HG03139 (cell line): ENCODE measurements around the gene LSAMP.

Source experiments
- ATAC-seq: cut with Tn5 transposase; IDR thresholded peaks from one replicate; pipeline ENCODE4 v1.9.1; 2021; ENCODE audit not compliant: unreplicated experiment

Gene LSAMP

DNA sequence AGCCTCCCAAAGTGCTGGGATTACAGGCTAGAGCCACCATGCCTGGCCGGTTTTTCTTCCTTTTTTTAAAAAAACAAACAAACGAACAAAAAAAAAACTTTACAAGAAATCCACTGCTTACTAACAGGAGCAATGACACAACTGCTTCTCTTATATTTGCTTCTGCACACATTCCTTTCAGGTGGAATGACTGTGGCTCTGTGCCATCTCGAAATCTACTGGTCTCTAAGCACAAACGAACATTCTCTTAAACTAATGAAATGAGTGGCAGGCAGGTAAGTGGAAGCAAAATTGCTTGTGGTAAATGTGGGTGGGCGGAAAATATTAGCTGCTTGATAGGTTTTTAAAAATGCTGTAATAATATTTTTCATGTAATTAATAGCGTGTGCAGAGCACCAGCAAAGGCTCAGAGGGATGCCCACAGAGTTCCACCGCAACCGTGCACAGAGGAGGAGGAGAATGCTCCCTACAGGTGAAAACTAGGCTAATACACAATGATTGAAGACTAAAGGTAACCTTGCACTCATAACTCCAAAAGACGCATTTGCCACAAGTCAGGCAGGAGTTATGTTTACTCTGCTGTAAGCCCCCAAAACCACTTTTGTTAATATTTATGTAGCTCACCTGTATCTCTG, 77.4 kb downstream of the LSAMP start:
- ATAC-seq = no peak

DNA sequence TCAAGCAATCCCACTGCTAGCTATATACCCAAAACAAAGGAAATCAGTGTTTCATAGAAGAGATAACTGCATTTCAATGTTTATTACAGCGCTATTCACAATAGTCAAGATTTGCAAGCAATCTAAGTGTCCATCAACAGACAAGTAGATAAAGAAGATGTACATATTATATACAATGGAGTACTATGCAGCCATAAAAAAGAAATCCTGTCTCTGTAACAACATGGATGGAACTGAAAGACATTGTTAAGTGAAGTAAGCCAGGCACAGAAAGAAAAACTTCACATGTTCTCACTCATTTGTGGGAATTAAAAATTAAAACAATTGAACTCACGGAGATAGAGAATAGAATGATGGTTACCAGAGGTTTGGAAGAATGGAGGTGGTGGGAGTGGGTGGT, 89.2 kb downstream of the LSAMP start:
- no peak for ATAC-seq

DNA sequence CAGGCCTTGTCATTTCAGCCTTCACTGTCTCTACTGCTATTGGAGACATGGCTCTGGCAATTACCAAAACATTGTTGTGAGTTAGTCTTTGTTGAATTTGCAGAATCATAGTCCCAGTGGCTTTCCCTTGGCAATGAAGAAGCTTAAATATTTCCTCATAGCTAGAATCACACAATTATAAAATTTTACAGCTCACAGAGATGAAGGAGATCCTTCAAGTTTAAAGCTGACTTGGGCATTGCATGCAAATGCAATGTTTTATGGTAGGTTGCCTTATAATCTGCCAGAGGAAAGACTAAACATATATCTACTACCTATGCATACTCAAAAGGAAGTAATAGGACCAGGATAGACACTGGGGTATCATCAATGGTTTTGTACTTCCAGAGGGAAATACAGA, 90.9 kb downstream of the LSAMP start:
- ATAC-seq = no peak

DNA sequence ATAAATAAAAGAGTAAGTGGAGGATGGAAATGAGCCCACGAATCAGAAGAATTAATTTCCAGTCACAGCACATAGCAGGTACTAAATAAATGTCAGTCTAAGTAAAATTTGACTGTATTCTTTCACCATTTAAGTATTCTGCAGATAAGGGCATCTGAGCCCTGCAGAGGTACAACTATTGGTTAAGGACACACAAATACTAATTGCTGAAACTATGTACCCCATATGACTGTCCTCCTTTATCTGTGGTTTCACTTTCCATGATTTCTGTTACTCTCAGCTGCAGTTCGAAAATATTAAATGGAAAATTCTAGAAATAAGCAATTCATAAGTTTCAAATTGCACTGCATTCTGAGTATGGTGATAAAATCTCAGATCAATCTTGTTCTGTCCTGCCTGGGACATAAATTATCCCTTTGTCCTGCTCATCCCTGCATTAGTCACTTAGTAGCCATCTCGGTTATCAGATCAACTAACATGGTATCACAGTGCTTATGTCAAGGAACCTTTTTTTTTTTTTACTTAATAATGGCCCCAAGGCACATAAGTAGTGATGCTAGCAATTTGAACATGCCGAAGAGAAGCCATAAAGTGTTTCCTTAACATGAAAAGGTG, 95.1 kb downstream of the LSAMP start:
- ATAC-seq = no peak

DNA sequence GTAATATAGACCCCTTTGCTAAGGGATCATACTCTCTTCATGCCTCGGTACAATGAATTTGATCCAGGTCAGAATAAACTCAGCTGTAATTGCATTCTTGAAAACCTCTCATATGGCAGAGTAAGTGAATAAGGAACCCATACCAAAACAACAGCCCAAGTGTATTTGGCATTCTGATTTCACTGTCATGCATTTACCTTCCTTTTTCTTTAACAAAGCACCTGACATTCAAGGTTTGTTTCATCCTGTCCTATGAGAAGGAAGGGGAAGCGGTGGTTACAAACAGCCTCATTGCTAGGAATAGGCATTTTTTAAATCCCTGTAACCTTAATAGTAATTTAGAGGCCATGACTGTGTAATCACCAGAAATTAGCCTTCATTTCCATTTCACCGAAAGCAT, 97.1 kb downstream of the LSAMP start:
- ATAC-seq = no peak

DNA sequence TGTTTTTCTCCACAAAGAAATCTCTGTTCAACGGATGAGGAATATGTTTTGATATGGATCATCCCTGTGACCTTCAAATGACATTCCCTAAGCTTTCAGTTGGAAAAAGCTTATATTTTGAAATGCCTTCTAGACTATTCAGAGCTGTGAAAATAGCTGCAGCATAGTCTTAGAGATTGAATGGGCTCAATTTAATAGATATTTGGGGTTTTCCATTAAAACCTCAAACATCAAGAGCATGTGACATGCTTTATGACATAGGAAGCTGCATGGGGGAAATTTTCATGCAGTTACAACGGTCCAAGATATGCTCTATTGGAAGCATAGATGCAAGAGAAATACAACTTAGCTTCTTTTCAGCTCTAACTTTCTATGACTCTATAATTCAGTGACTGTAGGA, 102.8 kb downstream of the LSAMP start:
- ATAC-seq = no peak

DNA sequence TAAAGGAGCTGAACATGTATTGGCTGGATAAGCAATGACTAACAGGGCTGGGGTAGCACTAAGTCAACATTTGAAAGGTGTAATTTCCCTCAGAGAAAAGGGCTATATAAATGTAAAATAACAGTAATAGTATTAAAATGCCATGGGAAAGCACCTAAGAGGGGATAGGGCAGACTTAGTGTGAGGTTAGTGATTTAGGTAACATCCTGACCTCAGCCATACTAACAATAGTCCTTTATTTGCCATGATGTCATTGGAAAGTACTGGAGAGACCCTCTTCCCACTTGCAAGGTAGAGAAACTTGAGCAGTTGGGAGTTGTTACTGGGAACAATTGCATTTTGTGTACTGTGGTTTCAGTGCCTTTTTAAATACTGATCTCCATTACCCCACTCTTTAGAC, 103.4 kb downstream of the LSAMP start:
- no peak for ATAC-seq

DNA sequence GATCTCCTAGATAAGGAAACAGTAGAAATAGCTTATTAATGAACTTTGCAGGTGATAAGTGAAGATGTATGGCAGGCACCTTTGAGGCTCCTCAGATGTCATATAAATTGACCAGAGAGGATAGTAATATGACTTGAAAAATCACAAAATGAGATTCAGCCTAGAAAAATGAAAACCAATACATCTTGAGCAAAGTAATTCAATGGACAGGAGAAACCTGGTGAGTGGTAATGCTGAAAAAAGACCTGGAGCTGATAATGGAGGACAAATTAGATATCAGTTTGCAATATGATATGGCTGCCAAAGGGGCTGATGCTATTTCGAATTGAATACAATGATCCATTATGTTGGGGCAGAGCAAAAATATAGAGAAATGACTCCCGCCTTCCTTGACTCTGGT, 103.9 kb downstream of the LSAMP start:
- ATAC-seq = no peak

DNA sequence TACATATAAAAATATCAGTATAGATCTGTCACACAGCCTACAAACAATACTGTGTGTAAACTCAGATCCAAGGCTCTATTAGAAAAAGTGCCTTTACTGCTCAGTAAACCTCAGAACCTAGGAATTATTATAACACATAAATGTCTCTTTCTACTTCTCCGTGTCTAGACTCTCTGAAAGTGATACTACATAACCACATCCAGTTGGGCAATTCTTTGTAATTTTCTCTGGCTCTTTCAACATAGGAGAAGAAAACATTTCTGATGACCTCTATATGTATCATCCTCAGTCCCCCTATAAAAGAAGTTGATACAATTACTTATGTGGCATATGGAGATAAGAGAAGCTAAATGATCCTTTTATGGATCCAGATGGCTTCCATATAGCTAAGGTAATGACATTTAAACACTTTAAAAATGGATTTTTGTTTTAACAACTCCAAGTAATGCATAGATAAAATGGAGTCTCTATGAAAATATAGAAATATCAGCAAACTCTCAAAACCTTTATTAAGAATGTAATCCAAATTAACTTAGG, 104.5 kb downstream of the LSAMP start:
- no peak for ATAC-seq

DNA sequence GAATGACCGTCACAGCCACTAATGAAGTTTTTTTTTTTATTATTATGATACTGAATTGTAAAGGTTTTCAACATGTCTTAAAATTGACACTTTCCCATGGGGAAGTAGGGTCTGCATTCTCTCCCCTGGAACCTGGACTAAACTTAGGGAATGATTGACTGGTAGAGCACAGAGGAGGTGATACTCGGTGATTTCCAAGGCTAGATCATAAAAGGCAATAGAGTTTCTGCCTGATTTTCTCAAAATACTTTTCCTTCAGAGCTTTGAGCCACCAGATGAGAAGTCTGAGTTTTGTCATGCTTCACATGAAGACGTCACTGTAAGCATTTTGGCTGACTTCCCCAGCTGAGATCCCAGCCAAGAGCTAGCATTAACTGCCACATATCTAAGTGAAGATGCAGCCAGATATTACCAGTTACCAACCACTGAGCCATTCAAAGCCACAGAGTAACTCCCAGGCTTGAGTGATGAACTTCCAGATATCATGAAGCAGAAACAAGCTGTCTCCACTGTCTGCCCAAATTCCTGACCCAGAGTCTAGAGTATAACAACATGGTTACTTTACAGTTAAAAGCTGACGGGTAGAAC, 105.8 kb downstream of the LSAMP start:
- ATAC-seq = no peak

DNA sequence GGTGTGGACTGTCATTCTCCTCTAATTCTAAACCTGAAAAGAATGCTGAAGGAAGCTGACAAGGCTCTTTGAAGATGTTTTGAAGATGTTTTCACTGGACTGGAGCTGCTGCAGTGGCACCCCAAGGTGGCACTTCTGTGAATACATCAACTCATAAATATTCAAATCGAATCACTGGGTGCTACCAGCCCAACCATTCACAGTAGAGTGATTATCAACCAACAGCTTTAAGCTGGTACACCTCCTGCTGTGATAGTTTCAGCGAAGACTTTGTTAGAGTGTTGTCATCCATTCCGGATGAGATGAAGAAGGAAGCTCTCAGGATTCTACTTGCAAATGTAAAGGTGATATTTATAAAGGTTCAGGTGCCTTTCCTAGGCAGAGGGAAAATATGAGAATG, 106.6 kb downstream of the LSAMP start:
- no peak for ATAC-seq

DNA sequence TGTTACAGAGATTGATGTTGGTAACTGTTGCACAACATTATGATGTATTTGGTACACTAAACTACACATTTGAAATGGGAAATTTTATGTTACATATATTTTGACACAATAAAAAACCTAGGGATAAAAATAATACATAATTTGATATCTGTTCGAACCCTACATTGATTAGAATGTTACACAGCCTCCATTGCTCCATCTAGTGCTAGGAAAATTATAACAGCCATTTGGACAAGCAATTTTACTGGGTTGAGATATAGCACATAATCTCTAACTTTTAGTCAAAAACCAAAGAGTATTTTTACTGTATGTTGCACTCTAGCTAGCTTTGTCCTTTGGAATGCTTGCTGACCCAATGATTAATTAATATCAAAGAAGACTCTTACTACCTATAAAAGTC, 108.1 kb downstream of the LSAMP start:
- no peak for ATAC-seq

DNA sequence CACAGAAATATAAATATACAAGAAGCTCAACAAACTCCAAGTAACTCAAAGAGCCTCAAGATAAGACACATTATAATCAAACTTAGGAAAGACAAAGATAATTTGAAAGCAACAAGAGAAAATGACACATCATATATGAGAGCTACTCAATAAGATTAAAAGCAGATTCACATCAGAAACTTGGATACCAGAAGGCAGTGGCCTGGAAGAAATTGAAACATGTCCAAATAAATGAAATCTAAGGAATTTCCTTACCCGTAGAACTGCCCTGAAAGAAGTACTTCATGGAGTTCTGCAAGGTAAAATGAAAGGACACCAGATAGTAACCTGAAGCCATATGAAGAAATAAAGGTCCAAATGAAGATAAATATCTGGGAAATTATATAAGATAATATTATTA, 113.9 kb downstream of the LSAMP start:
- no peak for ATAC-seq

DNA sequence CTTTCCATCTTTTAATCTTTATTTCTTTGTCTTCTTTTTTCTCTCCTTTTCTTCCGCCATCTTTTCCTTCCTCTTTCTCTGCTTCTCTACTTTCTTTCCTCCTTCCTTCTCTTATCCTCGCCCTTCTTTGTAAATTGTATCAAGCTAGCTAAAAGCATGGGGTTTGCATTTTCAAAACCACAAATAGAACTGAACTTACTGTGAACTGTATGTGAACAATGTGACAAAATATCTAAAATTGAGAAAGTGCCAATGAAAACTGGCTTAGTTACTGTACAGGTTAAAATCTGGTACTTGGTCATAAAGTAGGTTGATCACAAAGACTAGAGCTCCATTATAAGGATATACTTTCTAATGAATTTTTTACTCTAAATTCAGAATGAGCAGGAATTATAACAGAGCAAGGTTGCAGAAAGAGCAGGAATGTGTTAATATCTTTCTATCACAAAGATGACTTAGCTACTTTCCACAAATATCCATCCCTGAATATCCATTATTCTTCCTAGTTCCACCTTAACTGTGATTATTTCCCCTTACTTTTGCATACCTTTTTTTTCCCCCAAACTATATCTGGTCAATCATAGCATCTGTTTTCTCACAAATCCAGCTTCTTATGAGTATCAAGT, 122.4 kb downstream of the LSAMP start:
- ATAC-seq = no peak

DNA sequence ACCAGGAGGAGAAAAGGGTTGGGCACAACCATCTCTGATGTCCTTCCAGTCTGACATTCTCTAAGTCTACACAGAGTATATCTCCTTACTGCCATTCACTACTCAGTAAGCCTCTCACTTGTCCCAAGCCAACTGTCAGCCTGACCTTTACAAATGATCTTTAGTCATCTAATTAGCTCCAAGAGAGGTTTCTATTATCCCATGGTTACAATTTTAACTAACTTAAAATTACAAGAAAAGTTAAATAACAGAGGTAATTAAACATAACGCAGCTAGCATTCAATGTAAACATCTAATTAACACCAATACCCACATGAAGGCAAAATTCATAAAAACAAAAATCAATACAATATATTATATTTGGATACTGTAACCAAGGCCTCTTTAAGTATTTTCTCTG, 126.9 kb downstream of the LSAMP start:
- ATAC-seq = no peak

DNA sequence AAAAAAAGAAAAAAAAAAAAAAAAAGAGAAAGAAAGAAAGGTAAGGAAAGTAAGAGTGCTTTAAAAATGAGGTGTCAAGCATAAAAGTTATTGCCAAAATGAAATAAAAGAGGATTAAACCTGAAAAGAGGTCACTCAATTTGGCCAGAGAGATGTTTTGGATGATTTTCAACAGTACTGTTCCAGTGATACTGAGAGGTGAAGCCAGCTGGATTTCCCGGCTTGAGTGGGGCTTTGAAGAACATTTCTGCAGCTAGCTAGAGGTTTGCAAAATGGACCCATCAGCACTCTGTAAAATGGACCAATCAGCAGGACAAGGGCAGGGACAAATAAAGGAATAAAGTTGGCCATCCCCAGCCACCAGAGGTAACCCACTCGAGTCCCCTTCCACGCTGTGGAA, 128.5 kb downstream of the LSAMP start:
- ATAC-seq = no peak

DNA sequence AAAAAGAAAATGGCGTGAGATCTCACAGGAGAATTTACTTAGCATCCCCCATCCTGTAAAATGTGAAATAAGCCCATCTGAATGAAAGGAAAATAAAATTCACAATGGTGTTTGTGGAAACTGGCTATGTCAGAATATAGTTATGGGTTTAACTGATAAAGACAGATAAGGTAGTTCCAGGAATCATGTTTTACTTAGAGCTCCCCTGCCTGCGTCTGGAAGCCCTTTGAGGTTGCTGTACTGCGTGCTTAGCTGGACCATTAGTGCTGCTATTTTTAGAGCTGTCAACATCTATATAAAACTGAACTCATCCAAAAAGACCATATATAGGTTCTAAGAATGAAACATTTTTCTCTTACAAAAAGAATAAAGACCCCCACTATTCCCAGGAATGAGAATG, 130.8 kb downstream of the LSAMP start:
- no peak for ATAC-seq

DNA sequence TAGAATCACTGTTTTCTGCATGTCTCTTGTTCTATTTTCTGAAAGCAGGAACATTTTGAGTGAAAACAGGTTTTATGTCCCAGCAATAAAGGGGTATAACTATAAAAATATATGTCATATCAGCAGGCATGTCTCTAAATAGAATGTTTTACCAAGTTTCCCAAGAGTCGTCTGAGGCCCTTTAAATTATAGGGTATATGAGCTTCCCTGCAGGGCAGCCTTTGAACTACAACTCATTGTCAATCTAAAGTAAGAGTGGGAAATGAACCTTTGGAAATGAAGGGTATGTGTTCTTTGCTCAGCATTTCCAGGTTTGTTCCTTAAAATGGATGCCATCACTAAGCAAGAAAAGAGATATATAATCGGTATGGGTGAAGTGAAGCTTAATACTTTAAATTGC, 138.6 kb downstream of the LSAMP start:
- no peak for ATAC-seq

DNA sequence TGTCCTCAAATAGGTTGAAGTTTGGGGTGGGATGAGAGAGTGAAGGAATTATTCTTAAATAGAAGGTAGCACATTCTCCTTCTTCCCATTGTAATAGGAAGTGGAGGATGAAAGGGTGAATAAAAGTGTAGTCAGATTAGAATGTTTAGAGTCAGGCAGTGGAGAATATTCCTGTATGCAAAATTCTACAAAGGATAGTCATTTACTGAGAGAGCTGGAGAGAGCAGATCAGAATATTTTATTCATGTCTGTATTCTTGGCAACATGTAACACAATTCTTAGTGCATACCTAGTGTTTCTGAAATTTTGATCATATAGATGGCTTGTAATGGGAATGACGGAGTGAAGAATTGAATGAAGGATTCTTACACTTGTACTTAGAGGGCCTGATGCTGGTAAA, 139.1 kb downstream of the LSAMP start:
- ATAC-seq = no peak

DNA sequence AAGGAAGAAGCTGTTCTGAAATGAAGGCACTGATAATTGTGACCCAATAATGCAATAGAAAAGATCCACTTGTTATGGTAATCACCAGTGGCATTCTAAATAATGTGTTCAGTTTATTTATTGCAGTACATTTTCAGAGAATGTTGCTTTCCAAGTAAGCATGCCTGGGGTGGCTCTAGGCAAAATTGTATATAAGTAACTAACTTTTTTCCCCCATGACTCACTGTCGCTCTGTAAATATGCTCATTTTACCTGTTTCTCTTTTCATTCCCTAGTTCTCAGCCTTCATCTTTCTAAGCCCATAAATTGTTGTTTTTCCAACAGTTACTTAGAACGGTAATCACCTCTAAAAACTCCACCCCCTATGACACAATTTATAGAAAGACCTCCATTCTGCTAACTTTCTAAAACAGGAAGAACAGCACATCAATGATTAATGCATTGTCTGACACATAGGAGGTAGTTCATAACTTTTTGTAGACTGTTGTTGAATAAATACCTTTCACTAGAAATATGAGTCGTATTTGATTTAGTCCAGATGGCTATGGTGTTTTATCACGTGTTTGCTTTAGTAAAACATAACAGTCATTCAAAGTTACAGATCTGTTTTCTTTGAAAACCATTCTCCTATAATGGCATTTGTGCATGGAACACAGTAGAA, 143.1 kb downstream of the LSAMP start:
- no peak for ATAC-seq

DNA sequence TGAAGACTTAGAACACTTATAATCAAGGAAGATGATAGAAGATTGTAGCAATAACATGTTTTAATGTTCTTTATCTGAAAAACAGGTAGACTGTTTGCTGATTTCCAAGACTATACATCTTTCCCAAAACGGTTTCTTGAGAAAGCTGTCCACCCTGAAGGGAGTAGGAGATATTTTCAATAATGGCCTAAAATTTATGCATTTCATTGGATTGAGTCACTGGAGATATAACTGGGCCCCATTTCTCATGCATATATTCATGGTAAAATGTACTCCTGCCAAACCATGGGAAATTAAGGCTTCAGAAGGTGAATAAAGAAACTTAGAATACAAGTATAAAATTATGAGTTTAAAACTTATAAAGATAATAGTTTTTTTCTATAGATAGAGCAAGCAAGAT, 143.9 kb downstream of the LSAMP start:
- ATAC-seq = no peak

DNA sequence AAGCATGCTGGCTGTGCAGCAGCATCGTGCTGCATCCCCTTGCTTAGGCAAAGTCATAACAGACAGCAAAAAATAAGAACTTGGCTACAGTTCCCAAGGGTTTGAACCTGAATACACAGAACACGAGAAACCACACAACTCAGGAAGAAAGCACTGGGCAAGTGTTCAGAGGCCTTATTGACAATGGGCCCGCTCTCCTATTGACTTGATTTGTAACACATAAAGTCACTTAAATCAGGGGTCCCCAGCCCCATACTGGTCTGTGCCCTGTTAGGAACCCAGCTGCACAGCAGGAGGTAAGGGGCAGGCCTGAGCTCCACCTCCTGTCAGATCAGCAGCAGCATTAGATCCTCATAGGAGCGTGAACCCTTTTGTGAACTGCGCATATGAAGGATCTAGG, 145.1 kb downstream of the LSAMP start:
- ATAC-seq = no peak
